Measurements from ENCODE around the gene KIF26B. TPM values are rescaled to one million over a fixed set of nuclear protein-coding genes. Genes with fewer than 3 reads are reported as not detected.

KIF26B gene
- total RNA-seq, 1 donor from 2014 or later: 8.8 TPM

- H3K9me3 Mint-ChIP-seq (ENCODE audit: unreplicated experiment): no peaks in the 10 kb centered on the region
- H3K27ac Mint-ChIP-seq (ENCODE audit: unreplicated experiment): no peak overlapping the region
- no peaks in the 10 kb centered on the region for H3K36me3 Mint-ChIP-seq (ENCODE audit: unreplicated experiment)
- H3K4me1 Mint-ChIP-seq (ENCODE audit: unreplicated experiment): no peaks in the 10 kb centered on the region
- peaks cover 8% of the 10 kb centered on the region for H3K27me3 Mint-ChIP-seq (ENCODE audit: unreplicated experiment)
- H3K4me3 Mint-ChIP-seq (ENCODE audit: unreplicated experiment): no peak overlapping the region
- TF ChIP-seq CTCF (IDR thresholded peaks at IDR 0.05): no peak
- DNase-seq (ENCODE audit: extremely low spot score, unreplicated experiment): no peak
These were observed 365.8 kb downstream of the KIF26B start for GRCh38 chr1:245520611-245521010.

GRCh38 chr1:245526141-245526540 lies 371.4 kb downstream of the KIF26B start:
- Mint-ChIP-seq H3K9me3 (ENCODE audit: unreplicated experiment) (no peaks in the 10 kb centered on the region), H3K27me3 (ENCODE audit: unreplicated experiment) (peaks cover 20% of the 10 kb centered on the region), H3K36me3 (ENCODE audit: unreplicated experiment) (no peaks in the 10 kb centered on the region), H3K4me1 (ENCODE audit: unreplicated experiment) (no peaks in the 10 kb centered on the region), H3K27ac (ENCODE audit: unreplicated experiment) (no peak overlapping the region), H3K4me3 (ENCODE audit: unreplicated experiment) (no peak overlapping the region)
- no peak for DNase-seq (ENCODE audit: extremely low spot score, unreplicated experiment)
- TF ChIP-seq CTCF (IDR thresholded peaks at IDR 0.05): no peak

GRCh38 chr1:245528258-245528635 lies 373.5 kb downstream of the KIF26B start:
- TF ChIP-seq CTCF (IDR thresholded peaks at IDR 0.05): no peak
- no peaks in the 10 kb centered on the region for H3K36me3 Mint-ChIP-seq (ENCODE audit: unreplicated experiment)
- H3K4me1 Mint-ChIP-seq (ENCODE audit: unreplicated experiment): no peaks in the 10 kb centered on the region
- peaks cover 20% of the 10 kb centered on the region for H3K27me3 Mint-ChIP-seq (ENCODE audit: unreplicated experiment)
- H3K4me3 Mint-ChIP-seq (ENCODE audit: unreplicated experiment): no peak overlapping the region
- peak; percentile 53 for DNase-seq (ENCODE audit: extremely low spot score, unreplicated experiment)
- H3K9me3 Mint-ChIP-seq (ENCODE audit: unreplicated experiment): no peaks in the 10 kb centered on the region
- H3K27ac Mint-ChIP-seq (ENCODE audit: unreplicated experiment): no peak overlapping the region

GRCh38 chr1:245530937-245531336 lies 376.2 kb downstream of the KIF26B start:
- Mint-ChIP-seq H3K9me3 (ENCODE audit: unreplicated experiment) (no peaks in the 10 kb centered on the region), H3K27me3 (ENCODE audit: unreplicated experiment) (peaks cover 17% of the 10 kb centered on the region), H3K27ac (ENCODE audit: unreplicated experiment) (no peak overlapping the region), H3K4me1 (ENCODE audit: unreplicated experiment) (no peaks in the 10 kb centered on the region), H3K4me3 (ENCODE audit: unreplicated experiment) (no peak overlapping the region), H3K36me3 (ENCODE audit: unreplicated experiment) (no peaks in the 10 kb centered on the region)
- no peak for DNase-seq (ENCODE audit: extremely low spot score, unreplicated experiment)
- no peak for TF ChIP-seq CTCF (IDR thresholded peaks at IDR 0.05)

- H3K9me3 Mint-ChIP-seq (ENCODE audit: unreplicated experiment): no peaks in the 10 kb centered on the region
- no peaks in the 10 kb centered on the region for H3K4me1 Mint-ChIP-seq (ENCODE audit: unreplicated experiment)
- no peak for TF ChIP-seq CTCF (IDR thresholded peaks at IDR 0.05)
- peak; percentile 23 for DNase-seq (ENCODE audit: extremely low spot score, unreplicated experiment)
- no peak overlapping the region for H3K4me3 Mint-ChIP-seq (ENCODE audit: unreplicated experiment)
- H3K27ac Mint-ChIP-seq (ENCODE audit: unreplicated experiment): no peak overlapping the region
- peaks cover 13% of the 10 kb centered on the region for H3K27me3 Mint-ChIP-seq (ENCODE audit: unreplicated experiment)
- no peaks in the 10 kb centered on the region for H3K36me3 Mint-ChIP-seq (ENCODE audit: unreplicated experiment)
These were observed 383.2 kb downstream of the KIF26B start for GRCh38 chr1:245537992-245538391.

Data from osteocyte (in vitro differentiated cells).